HepG2 (cell line): Measurements from ENCODE around the gene PNLIPRP1.

ENCODE experiments used
- MAZ ChIP-seq, 2 experiments: sonication (generic) in 1 of 2; formaldehyde crosslinking in 1 of 2; IDR thresholded peaks; 2 replicates each; pipeline versions ENCODE4 v1.5.0 to v1.6.1; 2012 to 2020; ENCODE audit warnings: low read depth in 2 of 2, mild to moderate bottlenecking in 2 of 2, borderline replicate concordance in 1 of 2, improper control_type of control experiment in 1 of 2, low read length in 1 of 2, missing genetic modification reagents in 1 of 2, moderate library complexity in 1 of 2
- NFIC ChIP-seq: IDR thresholded peaks from 2 replicates; pipeline ENCODE4 v1.6.1; 2012; ENCODE audit warnings: mild to moderate bottlenecking, low read length, inconsistent platforms
- SIN3A ChIP-seq: IDR thresholded peaks from 2 replicates; pipeline ENCODE4 v1.6.1; 2011; ENCODE audit warnings: low read depth, mild to moderate bottlenecking, control low read depth, low read length, borderline replicate concordance
- SNRNP70 ChIP-seq: fragments of 200-400 bp; formaldehyde crosslinking; IDR thresholded peaks from 2 replicates; pipeline ENCODE4 v1.6.1; 2017; ENCODE audit warnings: mild to moderate bottlenecking, low read depth, low read length, moderate library complexity
- TAF1 ChIP-seq: sonication (generic); formaldehyde crosslinking; IDR thresholded peaks from 2 replicates; pipeline ENCODE4 v1.4.0; 2020; ENCODE audit warnings: missing genetic modification reagents
- ZNF121 ChIP-seq: sonication (generic); formaldehyde crosslinking; IDR thresholded peaks from 2 replicates; pipeline ENCODE4 v1.5.0; 2020; ENCODE audit warnings: mild to moderate bottlenecking, missing genetic modification reagents
- ZNF652 ChIP-seq: IDR thresholded peaks from 2 replicates; pipeline ENCODE4 v1.6.1; 2016; ENCODE audit warnings: low read depth, borderline replicate concordance
- ZNF766 ChIP-seq: sonication (generic); formaldehyde crosslinking; IDR thresholded peaks from 2 replicates; pipeline ENCODE4 v1.5.0; 2020; ENCODE audit warnings: missing genetic modification reagents, borderline replicate concordance
- TF ChIP-seq, protein P1 (sequence below): IDR thresholded peaks from 2 replicates; pipeline ENCODE4 v1.6.1; 2012; ENCODE audit warnings: inconsistent platforms

DNA sequence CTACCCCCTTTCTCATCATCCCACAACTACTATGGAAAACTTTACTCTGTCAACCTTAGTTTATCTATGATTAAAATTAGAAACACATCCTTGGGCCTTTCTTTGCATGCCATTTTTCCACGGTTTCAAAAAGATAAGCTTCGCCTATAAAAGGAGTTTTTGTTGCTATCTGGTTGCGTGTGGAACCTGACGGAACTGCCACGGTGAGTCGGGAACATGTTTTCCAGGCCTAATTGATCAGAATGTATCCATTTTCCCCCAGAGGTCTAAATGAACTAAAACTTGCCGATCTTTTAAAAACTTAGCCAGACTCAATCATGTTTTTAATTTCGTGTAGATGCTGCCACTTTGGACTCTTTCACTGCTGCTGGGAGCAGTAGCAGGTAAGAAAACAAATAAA, 45.0 kb upstream of the PNLIPRP1 start, which contains the start of gene PNLIP:
- TF ChIP-seq ZNF652 (CRISPR knock-in tag) (no peak), MAZ (IDR thresholded peaks at IDR 0.05; ENCODE audit: borderline replicate concordance, low read depth, low read length) (no peak), MAZ (CRISPR knock-in tag; IDR thresholded peaks at IDR 0.05; ENCODE audit: low read depth) (no peak), SIN3A (no peak), NFIC (no peak), ZNF121 (CRISPR knock-in tag) (no peak), ZNF766 (CRISPR knock-in tag) (no peak), SNRNP70 (no peak), TAF1 (CRISPR knock-in tag) (no peak)
- TF ChIP-seq, protein P1, sequence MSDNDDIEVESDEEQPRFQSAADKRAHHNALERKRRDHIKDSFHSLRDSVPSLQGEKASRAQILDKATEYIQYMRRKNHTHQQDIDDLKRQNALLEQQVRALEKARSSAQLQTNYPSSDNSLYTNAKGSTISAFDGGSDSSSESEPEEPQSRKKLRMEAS, result no peak
